Trophoblast cell (in vitro differentiated cells and primary cell): ENCODE data around the gene RANGRF.

ENCODE experiments used
- DNase-seq, 2 donors: peaks; one replicate each; pipeline ENCODE4 v3.0.0-alpha.2; 2016
- H2AFZ ChIP-seq: 2 replicates; pipeline ENCODE4 v1.6.1; 2013; ENCODE audit warnings: low read length, moderate library complexity, mild to moderate bottlenecking; ENCODE audit not compliant: insufficient read depth, poor library complexity
- H2AK5ac ChIP-seq: 2 replicates; pipeline ENCODE4 v1.6.1; 2013; ENCODE audit warnings: mild to moderate bottlenecking, low read length
- H2BK120ac ChIP-seq: 2 replicates; pipeline ENCODE4 v1.6.1; 2013; ENCODE audit warnings: low read length, mild to moderate bottlenecking, moderate library complexity; ENCODE audit not compliant: insufficient read depth, poor library complexity
- H2BK12ac ChIP-seq: 2 replicates; pipeline ENCODE4 v1.6.1; 2013; ENCODE audit warnings: mild to moderate bottlenecking, low read length, moderate library complexity
- H2BK5ac ChIP-seq: 2 replicates; pipeline ENCODE4 v1.6.1; 2013; ENCODE audit warnings: low read length, low read depth, moderate library complexity, mild to moderate bottlenecking; ENCODE audit not compliant: poor library complexity
- H3K14ac ChIP-seq: 2 replicates; pipeline ENCODE4 v1.6.1; 2013; ENCODE audit warnings: mild to moderate bottlenecking, low read length
- H3K18ac ChIP-seq: 2 replicates; pipeline ENCODE4 v1.6.1; 2013; ENCODE audit warnings: mild to moderate bottlenecking, low read length
- H3K23ac ChIP-seq: 2 replicates; pipeline ENCODE4 v1.6.1; 2013; ENCODE audit warnings: low read length
- H3K27ac ChIP-seq: 2 replicates; pipeline ENCODE4 v1.5.1; 2013; ENCODE audit warnings: low read depth, mild to moderate bottlenecking, inconsistent platforms, low read length, moderate library complexity
- H3K27me3 ChIP-seq: 2 replicates; pipeline ENCODE4 v1.6.1; 2013; ENCODE audit warnings: inconsistent platforms, mild to moderate bottlenecking, low read length, moderate library complexity; ENCODE audit not compliant: insufficient read depth
- H3K36me3 ChIP-seq, 2 experiments: 1 replicate in 1 of 2; 2 replicates in 1 of 2; pipeline ENCODE4 v1.6.1; 2013; ENCODE audit warnings: low read length in 2 of 2, mild to moderate bottlenecking in 2 of 2, moderate library complexity in 1 of 2; ENCODE audit not compliant: insufficient read depth in 2 of 2, control insufficient read depth in 1 of 2
- H3K4ac ChIP-seq: 2 replicates; pipeline ENCODE4 v1.6.1; 2013; ENCODE audit warnings: low read depth, mild to moderate bottlenecking, low read length, moderate library complexity
- H3K4me1 ChIP-seq, 2 experiments: 1 replicate in 1 of 2; 2 replicates in 1 of 2; pipeline ENCODE4 v1.6.1; 2013; ENCODE audit warnings: low read length in 2 of 2, mild to moderate bottlenecking in 2 of 2, moderate library complexity in 1 of 2; ENCODE audit not compliant: insufficient read depth in 2 of 2, control insufficient read depth in 1 of 2
- H3K4me2 ChIP-seq: 2 replicates; pipeline ENCODE4 v1.6.1; 2013; ENCODE audit warnings: inconsistent platforms, mild to moderate bottlenecking, low read length, moderate library complexity
- H3K4me3 ChIP-seq: 2 replicates; pipeline ENCODE4 v1.5.1; 2013; ENCODE audit warnings: mild to moderate bottlenecking, low read depth, low read length, inconsistent platforms
- H3K79me1 ChIP-seq: one replicate; pipeline ENCODE4 v1.6.1; 2013; ENCODE audit warnings: low read length
- H3K79me2 ChIP-seq: 2 replicates; pipeline ENCODE4 v1.6.1; 2013; ENCODE audit warnings: low read length, mild to moderate bottlenecking; ENCODE audit not compliant: control insufficient read depth, insufficient read depth, poor library complexity
- H3K9ac ChIP-seq: 2 replicates; pipeline ENCODE4 v1.6.1; 2013; ENCODE audit warnings: mild to moderate bottlenecking, low read length
- H3K9me3 ChIP-seq: 2 replicates; pipeline ENCODE4 v1.6.1; 2013; ENCODE audit warnings: low read depth, mild to moderate bottlenecking, control low read depth, inconsistent platforms, low read length; ENCODE audit not compliant: insufficient read depth
- H4K12ac ChIP-seq: 2 replicates; pipeline ENCODE4 v1.6.1; 2013; ENCODE audit warnings: low read depth, mild to moderate bottlenecking, low read length, moderate library complexity
- H4K8ac ChIP-seq: 2 replicates; pipeline ENCODE4 v1.6.1; 2013; ENCODE audit warnings: low read depth, mild to moderate bottlenecking, low read length, moderate library complexity
- H4K91ac ChIP-seq: one replicate; pipeline ENCODE4 v1.6.1; 2013; ENCODE audit warnings: low read depth, mild to moderate bottlenecking, low read length, moderate library complexity
- WGBS: extraction: QIAGEN DNeasy Blood & Tissue Kit; methylation state at CpG from one replicate; pipeline ENCODE4 v1.1.7; 2013; ENCODE audit warnings: missing lambda C conversion rate; ENCODE audit not compliant: insufficient read length, insufficient coverage; ENCODE audit errors: extremely low coverage; 5-methylcytosine and 5-hydroxymethylcytosine counted together

RANGRF gene

GRCh38 chr17:8318010-8318935, 29.8 kb downstream of the RANGRF start:
- H4K12ac ChIP-seq = no peak overlapping the region
- no peaks in the 10 kb centered on the region for H3K79me2 ChIP-seq
- no peak overlapping the region for H2BK120ac ChIP-seq
- no peak overlapping the region for H3K18ac ChIP-seq
- H3K27me3 ChIP-seq = peaks cover 20% of the 10 kb centered on the region
- DNase-seq = no peak
- no peak overlapping the region for H2AK5ac ChIP-seq
- no peak overlapping the region for H3K4me3 ChIP-seq
- no peak overlapping the region for H3K23ac ChIP-seq
- H2BK12ac ChIP-seq = no peak overlapping the region
- peaks cover 2% of the 10 kb centered on the region in 2 experiments for H3K4me1 ChIP-seq
- H2BK5ac ChIP-seq = no peak overlapping the region
- H3K79me1 ChIP-seq = no peaks in the 10 kb centered on the region
- no peak overlapping the region for H3K4ac ChIP-seq
- WGBS = no CpG with 5 or more reads among the region's 24 CpGs
- H3K36me3 ChIP-seq = no peaks in the 10 kb centered on the region
- H2AFZ ChIP-seq = no peak overlapping the region
- no peak overlapping the region for H3K14ac ChIP-seq
- peaks cover 5% of the 10 kb centered on the region for H3K9me3 ChIP-seq
- H3K4me2 ChIP-seq = no peak overlapping the region
- no peak overlapping the region for H3K27ac ChIP-seq
- H4K8ac ChIP-seq = no peak overlapping the region
- no peak overlapping the region for H4K91ac ChIP-seq
- H3K9ac ChIP-seq = no peak overlapping the region

GRCh38 chr17:8320262-8320661, 31.8 kb downstream of the RANGRF start:
- Histone ChIP-seq H3K4me2 (no peak overlapping the region), H3K14ac (no peak overlapping the region), H3K23ac (no peak overlapping the region), H3K4me1 (peaks cover 0 to 2% of the 10 kb centered on the region in 2 experiments), H3K79me1 (no peaks in the 10 kb centered on the region), H2BK5ac (no peak overlapping the region), H3K4ac (no peak overlapping the region), H4K91ac (no peak overlapping the region), H2AK5ac (no peak overlapping the region), H4K8ac (no peak overlapping the region), H3K27me3 (peaks cover 11% of the 10 kb centered on the region), H2AFZ (no peak overlapping the region), H3K4me3 (no peak overlapping the region), H3K18ac (no peak overlapping the region), H3K27ac (no peak overlapping the region), H2BK120ac (no peak overlapping the region), H2BK12ac (no peak overlapping the region), H3K9ac (no peak overlapping the region), H3K9me3 (peaks cover under 1% of the 10 kb centered on the region), H4K12ac (no peak overlapping the region), H3K79me2 (no peaks in the 10 kb centered on the region), H3K36me3 (no peaks in the 10 kb centered on the region)
- WGBS = no CpG with 5 or more reads among the region's 4 CpGs
- no peak for DNase-seq

- H3K79me1 ChIP-seq = no peaks in the 10 kb centered on the region
- no peak overlapping the region for H3K18ac ChIP-seq
- no peak overlapping the region for H3K4me2 ChIP-seq
- H3K36me3 ChIP-seq = no peaks in the 10 kb centered on the region
- WGBS = no CpG with 5 or more reads among the region's 6 CpGs
- no peak overlapping the region for H3K9ac ChIP-seq
- no peaks in the 10 kb centered on the region for H3K9me3 ChIP-seq
- no peak overlapping the region for H3K23ac ChIP-seq
- H2BK5ac ChIP-seq = no peak overlapping the region
- no peak overlapping the region for H2BK12ac ChIP-seq
- H4K91ac ChIP-seq = no peak overlapping the region
- no peak overlapping the region for H3K14ac ChIP-seq
- no peaks in the 10 kb centered on the region for H3K79me2 ChIP-seq
- H2BK120ac ChIP-seq = no peak overlapping the region
- no peak for DNase-seq
- H2AFZ ChIP-seq = no peak overlapping the region
- no peak overlapping the region for H3K4me3 ChIP-seq
- H2AK5ac ChIP-seq = no peak overlapping the region
- H3K4me1 ChIP-seq = no peaks in the 10 kb centered on the region
- H3K27ac ChIP-seq = no peak overlapping the region
- no peak overlapping the region for H3K4ac ChIP-seq
- peaks cover 4% of the 10 kb centered on the region for H3K27me3 ChIP-seq
- H4K8ac ChIP-seq = no peak overlapping the region
- H4K12ac ChIP-seq = no peak overlapping the region
Measured at GRCh38 chr17:8320990-8321389, 32.5 kb downstream of the RANGRF start.

GRCh38 chr17:8322061-8322460, 33.6 kb downstream of the RANGRF start:
- no peak overlapping the region for H3K9ac ChIP-seq
- no peak overlapping the region for H4K12ac ChIP-seq
- peaks cover 5% of the 10 kb centered on the region for H3K79me1 ChIP-seq
- H2BK5ac ChIP-seq = no peak overlapping the region
- H3K18ac ChIP-seq = no peak overlapping the region
- peaks cover 3 to 6% of the 10 kb centered on the region in 2 experiments for H3K4me1 ChIP-seq
- H3K4ac ChIP-seq = no peak overlapping the region
- H3K36me3 ChIP-seq = no peaks in the 10 kb centered on the region
- H2BK120ac ChIP-seq = no peak overlapping the region
- WGBS = no CpG with 5 or more reads among the region's 8 CpGs
- H3K27ac ChIP-seq = no peak overlapping the region
- no peak overlapping the region for H2AFZ ChIP-seq
- H3K27me3 ChIP-seq = peaks cover 1% of the 10 kb centered on the region
- H4K8ac ChIP-seq = no peak overlapping the region
- no peak overlapping the region for H4K91ac ChIP-seq
- H3K14ac ChIP-seq = no peak overlapping the region
- peaks cover 1% of the 10 kb centered on the region for H3K79me2 ChIP-seq
- H3K4me3 ChIP-seq = no peak overlapping the region
- no peak overlapping the region for H3K23ac ChIP-seq
- no peak overlapping the region for H3K4me2 ChIP-seq
- DNase-seq = no peak
- no peak overlapping the region for H2BK12ac ChIP-seq
- H3K9me3 ChIP-seq = no peaks in the 10 kb centered on the region
- no peak overlapping the region for H2AK5ac ChIP-seq
